Colonic mucosa (tissue), 4 donors: ENCODE data around the gene TRPM2. TPM values are rescaled to one million over a fixed set of nuclear protein-coding genes. Genes with fewer than 3 reads are reported as not detected.

Experiments
- DNase-seq: peaks from one replicate; pipeline ENCODE4 v3.0.0-alpha.2; 2020
- H3K27ac ChIP-seq: fragments of 200-600 bp; one replicate; pipeline ENCODE4 v1.8.0; 2021
- H3K27me3 ChIP-seq: fragments of 200-600 bp; one replicate; pipeline ENCODE4 v1.8.0; 2021
- H3K36me3 ChIP-seq: fragments of 200-600 bp; one replicate; pipeline ENCODE4 v1.8.0; 2021
- H3K4me1 ChIP-seq: fragments of 200-600 bp; one replicate; pipeline ENCODE4 v1.8.0; 2021; ENCODE audit warnings: mild to moderate bottlenecking
- H3K4me3 ChIP-seq: fragments of 200-600 bp; one replicate; pipeline ENCODE4 v1.8.0; 2021
- H3K9ac ChIP-seq, 2 donors: one replicate each; pipeline ENCODE4 v1.7.0; 2013; ENCODE audit warnings: control low read depth in 2 of 2, low read depth in 2 of 2, low read length in 2 of 2
- H3K9me3 ChIP-seq: fragments of 200-600 bp; one replicate; pipeline ENCODE4 v1.8.0; 2021
- intact Hi-C: fragments of 100-400 bp; cut with DNase I; formaldehyde crosslinking; loops from one replicate; pipeline ENCODE4 v1.14.1; 2022
- total RNA-seq, 2 donors: library from RNA; stranded (reverse); fragmentation: NEBNext Ultra II Directional in 1 of 2; extraction: Animal tissue kit (Norgen Biotek cat#: 25700) in 1 of 2; gene quantifications; one replicate each; pipeline ENCODE4 v1.2.1, GENCODE V29; 2021
- TF ChIP-seq, protein P1 (sequence below): fragments of 200-600 bp; IDR thresholded peaks from one replicate; pipeline ENCODE4 v1.8.0; 2022; ENCODE audit warnings: antibody characterized with exemption, mild to moderate bottlenecking
- donor health status: healthy.
- donor health status: DM: no; HTN: no; CAD: no.
- donor health status: DM: no; HTN: no; CAD: no.

Gene TRPM2
- total RNA-seq, 2 donors from 2014 or later = 2.6 to 4.2 TPM

GRCh38 chr21:44423941-44424607, 70.7 kb downstream of the TRPM2 start:
- H3K36me3 ChIP-seq = no peaks in the 10 kb centered on the region
- intact Hi-C loops = no loop called here
- H3K9me3 ChIP-seq = no peaks in the 10 kb centered on the region
- no peaks in the 10 kb centered on the region for H3K4me1 ChIP-seq
- TF ChIP-seq, protein P1, sequence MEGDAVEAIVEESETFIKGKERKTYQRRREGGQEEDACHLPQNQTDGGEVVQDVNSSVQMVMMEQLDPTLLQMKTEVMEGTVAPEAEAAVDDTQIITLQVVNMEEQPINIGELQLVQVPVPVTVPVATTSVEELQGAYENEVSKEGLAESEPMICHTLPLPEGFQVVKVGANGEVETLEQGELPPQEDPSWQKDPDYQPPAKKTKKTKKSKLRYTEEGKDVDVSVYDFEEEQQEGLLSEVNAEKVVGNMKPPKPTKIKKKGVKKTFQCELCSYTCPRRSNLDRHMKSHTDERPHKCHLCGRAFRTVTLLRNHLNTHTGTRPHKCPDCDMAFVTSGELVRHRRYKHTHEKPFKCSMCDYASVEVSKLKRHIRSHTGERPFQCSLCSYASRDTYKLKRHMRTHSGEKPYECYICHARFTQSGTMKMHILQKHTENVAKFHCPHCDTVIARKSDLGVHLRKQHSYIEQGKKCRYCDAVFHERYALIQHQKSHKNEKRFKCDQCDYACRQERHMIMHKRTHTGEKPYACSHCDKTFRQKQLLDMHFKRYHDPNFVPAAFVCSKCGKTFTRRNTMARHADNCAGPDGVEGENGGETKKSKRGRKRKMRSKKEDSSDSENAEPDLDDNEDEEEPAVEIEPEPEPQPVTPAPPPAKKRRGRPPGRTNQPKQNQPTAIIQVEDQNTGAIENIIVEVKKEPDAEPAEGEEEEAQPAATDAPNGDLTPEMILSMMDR = no peak
- H3K9ac ChIP-seq = no peak overlapping the region
- no peak for DNase-seq
- no peak overlapping the region for H3K4me3 ChIP-seq
- H3K27me3 ChIP-seq = no peaks in the 10 kb centered on the region
- no peak overlapping the region for H3K27ac ChIP-seq

DNA sequence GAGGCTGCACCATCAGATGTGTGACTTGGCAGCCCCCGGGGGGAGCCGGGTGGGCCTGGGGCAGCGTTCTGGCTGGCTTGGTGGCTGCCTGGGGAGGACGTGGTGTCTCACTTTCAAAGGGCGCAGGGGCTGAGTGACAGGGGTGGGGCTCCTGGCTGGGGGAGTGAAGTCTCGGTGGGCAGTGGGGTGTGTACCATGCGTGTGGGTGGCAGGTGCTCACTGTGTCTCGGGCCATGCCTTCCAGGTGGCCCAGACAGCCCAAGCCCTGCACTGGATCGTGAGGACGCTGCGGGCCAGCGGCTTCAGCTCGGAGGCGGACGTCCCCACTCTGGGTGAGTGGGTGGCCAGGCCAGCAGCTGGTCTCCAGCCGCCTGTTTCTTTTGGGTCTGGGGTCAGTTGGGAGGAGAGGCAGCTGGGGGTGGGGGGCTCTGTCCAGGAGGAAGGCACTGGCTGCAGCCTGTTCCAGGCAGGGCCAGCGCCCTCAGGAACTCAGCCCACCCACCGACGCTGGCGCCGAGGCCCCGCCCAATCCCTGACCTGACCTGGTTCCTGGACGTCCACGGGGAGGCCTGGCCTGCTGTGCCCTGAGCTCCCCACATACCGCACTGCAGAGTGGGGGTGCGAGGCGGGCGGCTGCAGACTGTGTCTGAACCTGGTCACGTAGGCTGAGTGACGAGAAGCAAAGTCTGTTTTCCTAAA, 71.3 kb downstream of the TRPM2 start:
- Histone ChIP-seq H3K4me1 (no peaks in the 10 kb centered on the region), H3K9ac (no peak overlapping the region), H3K36me3 (no peaks in the 10 kb centered on the region), H3K4me3 (no peak overlapping the region), H3K9me3 (no peaks in the 10 kb centered on the region), H3K27ac (no peak overlapping the region), H3K27me3 (no peaks in the 10 kb centered on the region)
- TF ChIP-seq, protein P1 = no peak
- intact Hi-C loops = loop anchor here (5.0 kb wide), 1 partner anchor 58 kb away; no protein-coding TSS in a partner anchor
- DNase-seq = no peak

DNA sequence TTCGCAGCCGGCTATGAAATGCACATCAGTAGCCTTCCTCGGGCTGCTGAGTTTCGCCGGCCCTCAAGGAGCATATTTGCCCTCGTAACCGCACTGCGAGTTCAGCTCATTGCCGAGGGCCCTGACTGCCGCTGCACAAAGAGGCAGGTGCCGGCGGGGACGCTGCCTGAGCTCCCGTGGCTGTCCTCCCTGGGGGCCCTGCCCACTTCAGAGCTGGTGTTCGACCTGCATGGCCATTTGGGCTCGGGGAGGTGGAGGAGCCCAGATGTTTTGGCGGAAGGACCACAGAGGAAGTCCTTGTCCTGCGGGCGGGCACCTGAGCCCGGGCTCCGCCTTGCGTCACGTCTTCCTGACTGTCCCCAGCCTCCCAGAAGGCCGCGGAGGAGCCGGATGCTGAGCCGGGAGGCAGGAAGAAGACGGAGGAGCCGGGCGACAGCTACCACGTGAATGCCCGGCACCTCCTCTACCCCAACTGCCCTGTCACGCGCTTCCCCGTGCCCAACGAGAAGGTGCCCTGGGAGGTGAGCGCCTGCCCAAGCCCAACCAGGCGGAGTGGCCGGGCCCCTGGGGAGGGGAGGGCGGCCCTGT, 72.0 kb downstream of the TRPM2 start:
- no peak for DNase-seq
- Histone ChIP-seq H3K36me3 (no peaks in the 10 kb centered on the region), H3K9ac (no peak overlapping the region)

DNA sequence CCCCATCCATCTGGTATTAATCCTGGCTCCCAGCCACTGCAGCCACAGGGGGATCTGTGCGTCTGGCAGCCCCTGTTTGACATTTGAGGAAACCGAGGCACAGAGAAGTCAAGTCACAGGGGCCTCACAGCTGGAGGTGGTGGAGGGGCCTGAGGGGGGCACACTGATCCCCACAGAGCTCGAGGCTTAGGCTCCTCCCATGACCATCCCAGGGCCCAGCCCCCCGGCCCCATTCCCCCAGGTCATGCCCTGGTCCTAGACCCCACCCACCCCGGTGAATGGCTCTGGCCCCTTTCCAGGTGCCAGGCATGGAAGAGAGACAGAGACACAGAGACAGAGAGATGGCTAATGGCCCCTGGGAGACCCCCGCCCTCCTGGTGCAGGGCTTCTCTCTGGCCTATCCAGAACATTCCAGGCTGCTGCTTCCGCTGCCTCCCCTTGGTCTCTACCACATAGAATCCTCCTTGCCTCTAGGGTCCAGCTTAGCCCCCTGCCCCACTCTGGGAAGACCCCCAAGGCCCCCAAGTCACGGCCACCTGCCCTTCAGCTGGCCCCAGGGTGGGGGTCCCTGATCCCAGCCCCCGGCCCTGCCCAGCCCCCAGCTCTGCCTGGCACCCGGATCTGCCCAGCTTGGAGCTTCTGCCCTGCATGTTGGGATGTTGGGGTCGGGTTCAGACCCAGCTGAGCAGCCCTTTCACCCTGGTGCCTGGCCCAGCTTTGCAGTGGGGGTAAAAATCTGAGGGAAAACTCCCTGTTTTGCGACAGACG, 72.7 kb downstream of the TRPM2 start:
- no peaks in the 10 kb centered on the region for H3K4me1 ChIP-seq
- no peak overlapping the region for H3K4me3 ChIP-seq
- H3K27me3 ChIP-seq = no peaks in the 10 kb centered on the region
- no peak overlapping the region for H3K27ac ChIP-seq
- intact Hi-C loops = loop anchor here (5.0 kb wide), 1 partner anchor 56 kb away; no protein-coding TSS in a partner anchor
- no peak for DNase-seq
- H3K9ac ChIP-seq = no peak overlapping the region
- TF ChIP-seq, protein P1 = no peak
- no peaks in the 10 kb centered on the region for H3K36me3 ChIP-seq
- no peaks in the 10 kb centered on the region for H3K9me3 ChIP-seq

More for the DNA sequence above, 72.0 kb downstream of the TRPM2 start:
- H3K9me3 ChIP-seq = no peaks in the 10 kb centered on the region
- no peaks in the 10 kb centered on the region for H3K27me3 ChIP-seq
- TF ChIP-seq, protein P1 = no peak
- intact Hi-C loops = loop anchor here (5.0 kb wide), 1 partner anchor 57 kb away; no protein-coding TSS in a partner anchor
- no peak overlapping the region for H3K4me3 ChIP-seq
- no peak overlapping the region for H3K27ac ChIP-seq
- H3K4me1 ChIP-seq = no peaks in the 10 kb centered on the region

DNA sequence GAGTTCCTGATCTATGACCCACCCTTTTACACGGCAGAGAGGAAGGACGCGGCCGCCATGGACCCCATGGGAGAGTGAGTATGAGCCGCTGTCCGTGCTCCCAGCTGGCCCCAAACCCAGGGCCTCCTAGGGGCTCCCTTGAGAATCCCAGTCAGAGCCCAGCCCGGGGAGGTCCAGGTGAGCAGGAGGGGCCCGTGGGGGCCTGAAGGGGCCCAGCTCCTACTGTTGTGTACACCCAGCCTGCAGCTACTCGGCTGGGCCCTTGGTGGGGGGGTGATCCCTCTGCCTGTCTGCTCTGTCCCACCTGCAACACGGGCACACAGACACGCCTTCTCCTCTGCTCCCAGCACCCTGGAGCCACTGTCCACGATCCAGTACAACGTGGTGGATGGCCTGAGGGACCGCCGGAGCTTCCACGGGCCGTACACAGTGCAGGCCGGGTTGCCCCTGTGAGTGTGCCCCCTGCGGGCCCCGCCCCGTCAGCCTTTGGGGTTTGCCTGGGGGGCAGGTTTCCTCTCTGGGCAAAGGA, 73.3 kb downstream of the TRPM2 start:
- Histone ChIP-seq H3K9me3 (no peaks in the 10 kb centered on the region), H3K4me3 (no peak overlapping the region), H3K36me3 (no peaks in the 10 kb centered on the region), H3K4me1 (no peaks in the 10 kb centered on the region), H3K27me3 (no peaks in the 10 kb centered on the region), H3K9ac (peak overlapping the region in 1 of 2 donors; percentile 2), H3K27ac (no peak overlapping the region)
- no peak for DNase-seq
- TF ChIP-seq, protein P1 = no peak
- intact Hi-C loops = loop anchor here (5.0 kb wide), 1 partner anchor 56 kb away; no protein-coding TSS in a partner anchor
